NCI-H2029 treated with DMSO at 0.1 percent for 48 hours (cell line): Measurements from ENCODE around the gene CAMK2D.
A peak's percentile ranks its signal among the peaks of the same experiment; 100 is the strongest.

Source experiments
- DNase-seq: peaks from one replicate; lab custom pipeline; 2025; lab: John Stamatoyannopoulos, UW

The CAMK2D gene

GRCh38 chr4:113440371-113440770 is 321.2 kb downstream of the CAMK2D start:
- DNase-seq, result no peak

GRCh38 chr4:113438596-113438995 is 322.9 kb downstream of the CAMK2D start:
- no peak for DNase-seq

- DNase-seq, result no peak
Observed at GRCh38 chr4:113437129-113437528, 324.4 kb downstream of the CAMK2D start.

GRCh38 chr4:113436360-113436759 is 325.2 kb downstream of the CAMK2D start:
- DNase-seq, result no peak

- no peak for DNase-seq
Observed at GRCh38 chr4:113435893-113436292, 325.6 kb downstream of the CAMK2D start.

GRCh38 chr4:113434247-113434587 is 327.3 kb downstream of the CAMK2D start:
- no peak for DNase-seq

GRCh38 chr4:113433536-113434246 is 327.8 kb downstream of the CAMK2D start:
- DNase-seq, result no peak

- no peak for DNase-seq
Observed at GRCh38 chr4:113433116-113433515, 328.4 kb downstream of the CAMK2D start.

GRCh38 chr4:113423631-113424030 is 337.9 kb downstream of the CAMK2D start:
- DNase-seq, result no peak

- no peak for DNase-seq
Observed at GRCh38 chr4:113420938-113421337, 340.6 kb downstream of the CAMK2D start.

- no peak for DNase-seq
Observed at GRCh38 chr4:113419631-113420030, 341.9 kb downstream of the CAMK2D start.

GRCh38 chr4:113411496-113411938 is 350.0 kb downstream of the CAMK2D start:
- no peak for DNase-seq

GRCh38 chr4:113410686-113411085 is 350.9 kb downstream of the CAMK2D start:
- DNase-seq, result no peak

GRCh38 chr4:113409181-113409580 is 352.4 kb downstream of the CAMK2D start:
- no peak for DNase-seq

- peak; percentile 68 for DNase-seq
Observed at GRCh38 chr4:113407409-113407808, 354.1 kb downstream of the CAMK2D start.

- DNase-seq, result peak; percentile 86
Observed at GRCh38 chr4:113406723-113407016, 354.9 kb downstream of the CAMK2D start.

GRCh38 chr4:113405874-113406722 is 355.4 kb downstream of the CAMK2D start:
- no peak for DNase-seq

- no peak for DNase-seq
Observed at GRCh38 chr4:113404841-113405240, 356.7 kb downstream of the CAMK2D start.

GRCh38 chr4:113404167-113404571 is 357.4 kb downstream of the CAMK2D start:
- no peak for DNase-seq
